GM10847 (cell line): Measurements from ENCODE around the gene RAET1G.

Experiments used
- POLR2A ChIP-seq: IDR thresholded peaks from 2 replicates; pipeline ENCODE4 v1.6.1; 2011; ENCODE audit not compliant: insufficient read length; ENCODE audit errors: extremely low read depth

Gene RAET1G

GRCh38 chr6:149922642-149923326 lies at the start of gene RAET1G:
RAET1G (minus strand) TSS chr6:149923121; CDS start chr6:149923010, 111 bp downstream.
- TF ChIP-seq POLR2A, result no peak

GRCh38 chr6:149969635-149970034 lies 46.7 kb upstream of the RAET1G start:
- no peak for TF ChIP-seq POLR2A

GRCh38 chr6:149967591-149967990 lies 44.7 kb upstream of the RAET1G start:
- no peak for TF ChIP-seq POLR2A

- TF ChIP-seq POLR2A, result no peak
Observed at GRCh38 chr6:149965194-149966020, 42.5 kb upstream of the RAET1G start.

- TF ChIP-seq POLR2A, result no peak
Observed at GRCh38 chr6:149964308-149965193, 41.6 kb upstream of the RAET1G start.

GRCh38 chr6:149963462-149964307 lies 40.8 kb upstream of the RAET1G start, which contains the start of gene ULBP1:
ULBP1 (plus strand) TSS chr6:149963943; CDS start chr6:149964050, 107 bp downstream.
- no peak for TF ChIP-seq POLR2A

GRCh38 chr6:149963212-149963461 lies 40.2 kb upstream of the RAET1G start:
- no peak for TF ChIP-seq POLR2A

GRCh38 chr6:149962461-149963211 lies 39.7 kb upstream of the RAET1G start:
- TF ChIP-seq POLR2A, result no peak

- TF ChIP-seq POLR2A, result no peak
Observed at GRCh38 chr6:149961728-149962425, 39.0 kb upstream of the RAET1G start.

- no peak for TF ChIP-seq POLR2A
Observed at GRCh38 chr6:149960488-149960887, 37.6 kb upstream of the RAET1G start.

- TF ChIP-seq POLR2A, result no peak
Observed at GRCh38 chr6:149951626-149952025, 28.7 kb upstream of the RAET1G start.

- no peak for TF ChIP-seq POLR2A
Observed at GRCh38 chr6:149951096-149951495, 28.2 kb upstream of the RAET1G start.

GRCh38 chr6:149950423-149950822 lies 27.5 kb upstream of the RAET1G start:
- TF ChIP-seq POLR2A, result no peak
